Natural killer cell (primary cell): ENCODE data around the gene AP2B1. TPM values are rescaled to one million over a fixed set of nuclear protein-coding genes. Genes with fewer than 3 reads are reported as not detected.

Experiments used
- ATAC-seq, 3 donors: fragments of 150-1000 bp in 2 of 3; fragments of 200-7000 bp in 1 of 3; cut with Tn5 transposase; 1 replicate in 1 of 3; 2 replicates in 2 of 3; pipeline ENCODE4 v1.10.0; 2021; ENCODE audit warnings: mild to moderate bottlenecking in 2 of 3, moderate library complexity in 2 of 3
- DNase-seq, 2 donors: peaks; one replicate each; pipeline versions ENCODE4 v3.0.0 to v3.0.0-alpha.2; 2013 to 2021; ENCODE audit warnings: mixed read lengths in 1 of 2
- H3K27ac ChIP-seq: one replicate; pipeline ENCODE4 v1.5.1; 2013; ENCODE audit warnings: mild to moderate bottlenecking, low read length
- H3K27me3 ChIP-seq: one replicate; pipeline ENCODE4 v1.6.1; 2013; ENCODE audit warnings: low read length; ENCODE audit not compliant: control insufficient read depth, insufficient read depth
- H3K36me3 ChIP-seq: one replicate; pipeline ENCODE4 v1.6.1; 2013; ENCODE audit warnings: low read length; ENCODE audit not compliant: control insufficient read depth, insufficient read depth
- H3K4me1 ChIP-seq: one replicate; pipeline ENCODE4 v1.6.1; 2013; ENCODE audit warnings: low read length; ENCODE audit not compliant: control insufficient read depth, insufficient read depth
- H3K4me3 ChIP-seq: one replicate; pipeline ENCODE4 v1.5.1; 2013; ENCODE audit warnings: low read length
- H3K9me3 ChIP-seq: one replicate; pipeline ENCODE4 v1.6.1; 2013; ENCODE audit warnings: low read length; ENCODE audit not compliant: control insufficient read depth, insufficient read depth
- H3K27ac Mint-ChIP-seq, 2 donors: one replicate each; pipeline ENCODE4 v1.8.0; 2022; ENCODE audit warnings: mild to moderate bottlenecking in 2 of 2, mixed read lengths in 2 of 2, moderate library complexity in 1 of 2
- H3K27me3 Mint-ChIP-seq, 2 donors: one replicate each; pipeline ENCODE4 v1.8.0; 2022; ENCODE audit warnings: low read depth in 2 of 2, mixed read lengths in 2 of 2
- H3K36me3 Mint-ChIP-seq: one replicate; pipeline ENCODE4 v1.8.0; 2022; ENCODE audit warnings: mixed read lengths
- H3K4me1 Mint-ChIP-seq, 2 donors: one replicate each; pipeline ENCODE4 v1.8.0; 2022; ENCODE audit warnings: mixed read lengths in 2 of 2
- H3K4me3 Mint-ChIP-seq: one replicate; pipeline ENCODE4 v1.8.0; 2022; ENCODE audit warnings: mild to moderate bottlenecking, moderate library complexity, mixed read lengths
- H3K9me3 Mint-ChIP-seq, 2 donors: one replicate each; pipeline ENCODE4 v1.8.0; 2022; ENCODE audit warnings: mixed read lengths in 2 of 2
- WGBS: methylation state at CpG from one replicate; pipeline ENCODE4 v1.1.7; 2013; ENCODE audit warnings: missing lambda C conversion rate; ENCODE audit not compliant: insufficient coverage; 5-methylcytosine and 5-hydroxymethylcytosine counted together
- intact Hi-C: fragments of 100-400 bp; cut with micrococcal nuclease; formaldehyde crosslinking; loops from one replicate; pipeline ENCODE4 v1.14.2; 2022
- total RNA-seq, 4 donors: library from RNA; stranded (reverse); fragments of 120-200 nt in 1 of 4; gene quantifications; one replicate each; pipeline versions ENCODE4 v1.2.3 to v1.2.4, GENCODE V29; 2013 to 2022
- TF ChIP-seq, protein P1 (sequence below): fragments of 200-600 bp; IDR thresholded peaks from one replicate; pipeline ENCODE4 v1.8.0; 2022; ENCODE audit warnings: antibody characterized with exemption

AP2B1 gene
- total RNA-seq, 3 donors from 2014 or later (not counting 1 experiment from before 2014, with no cell fraction given): 111 to 148 (median 139) TPM

DNA sequence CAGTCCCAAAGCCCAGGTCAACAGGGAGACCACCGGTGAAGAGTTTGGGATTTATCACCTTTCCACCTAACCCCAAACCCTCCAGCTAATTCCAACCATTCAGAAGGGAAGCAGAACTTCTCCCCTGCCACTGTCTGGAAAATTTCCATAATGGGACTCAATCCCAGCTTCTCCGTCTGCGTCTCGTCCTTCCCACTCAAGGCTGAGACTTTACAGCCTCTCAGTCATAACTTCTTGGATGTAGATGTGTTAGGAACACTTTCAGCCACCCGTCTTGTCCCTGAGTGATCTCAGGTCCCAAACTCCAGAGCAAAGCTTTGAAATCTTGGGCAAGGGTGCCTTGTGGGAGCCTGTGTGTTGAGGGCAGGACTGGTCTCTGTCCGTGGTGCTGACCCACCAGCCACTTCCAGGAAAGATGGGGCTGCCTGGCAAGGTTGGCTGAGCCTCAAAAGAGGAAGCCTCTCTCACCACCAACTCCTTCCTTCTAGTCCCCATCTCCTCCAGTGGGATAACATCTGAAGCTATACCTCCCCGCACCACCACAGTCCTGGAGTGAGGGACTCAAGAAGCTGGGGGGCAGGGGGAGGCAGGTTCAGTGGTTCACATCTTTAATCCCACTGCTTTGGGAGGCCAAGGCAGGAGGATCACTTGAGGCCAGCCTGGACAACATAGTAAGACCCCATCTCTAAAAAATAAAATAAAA lies 156.7 kb downstream of the AP2B1 start:
- H3K36me3 ChIP-seq: no peaks in the 10 kb centered on the region
- peaks cover 12% of the 10 kb centered on the region for H3K4me1 ChIP-seq
- 62% methylated on average over 7 of the region's 7 CpGs for WGBS
- Mint-ChIP-seq H3K9me3 (no peaks in the 10 kb centered on the region), H3K27ac (no peak overlapping the region), H3K36me3 (no peaks in the 10 kb centered on the region), H3K4me3 (no peak overlapping the region), H3K27me3 (peaks cover 21 to 31% of the 10 kb centered on the region in 2 donors), H3K4me1 (peaks cover 0 to 5% of the 10 kb centered on the region in 2 donors)
- DNase-seq (peak in 1 of 2 donors; percentile 25), ATAC-seq (no peak)
- H3K4me3 ChIP-seq: no peak overlapping the region
- intact Hi-C loops: no loop called here
- H3K9me3 ChIP-seq: no peaks in the 10 kb centered on the region
- peaks cover 10% of the 10 kb centered on the region for H3K27me3 ChIP-seq
- H3K27ac ChIP-seq: no peak overlapping the region
- TF ChIP-seq, protein P1, sequence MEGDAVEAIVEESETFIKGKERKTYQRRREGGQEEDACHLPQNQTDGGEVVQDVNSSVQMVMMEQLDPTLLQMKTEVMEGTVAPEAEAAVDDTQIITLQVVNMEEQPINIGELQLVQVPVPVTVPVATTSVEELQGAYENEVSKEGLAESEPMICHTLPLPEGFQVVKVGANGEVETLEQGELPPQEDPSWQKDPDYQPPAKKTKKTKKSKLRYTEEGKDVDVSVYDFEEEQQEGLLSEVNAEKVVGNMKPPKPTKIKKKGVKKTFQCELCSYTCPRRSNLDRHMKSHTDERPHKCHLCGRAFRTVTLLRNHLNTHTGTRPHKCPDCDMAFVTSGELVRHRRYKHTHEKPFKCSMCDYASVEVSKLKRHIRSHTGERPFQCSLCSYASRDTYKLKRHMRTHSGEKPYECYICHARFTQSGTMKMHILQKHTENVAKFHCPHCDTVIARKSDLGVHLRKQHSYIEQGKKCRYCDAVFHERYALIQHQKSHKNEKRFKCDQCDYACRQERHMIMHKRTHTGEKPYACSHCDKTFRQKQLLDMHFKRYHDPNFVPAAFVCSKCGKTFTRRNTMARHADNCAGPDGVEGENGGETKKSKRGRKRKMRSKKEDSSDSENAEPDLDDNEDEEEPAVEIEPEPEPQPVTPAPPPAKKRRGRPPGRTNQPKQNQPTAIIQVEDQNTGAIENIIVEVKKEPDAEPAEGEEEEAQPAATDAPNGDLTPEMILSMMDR: no peak

DNA sequence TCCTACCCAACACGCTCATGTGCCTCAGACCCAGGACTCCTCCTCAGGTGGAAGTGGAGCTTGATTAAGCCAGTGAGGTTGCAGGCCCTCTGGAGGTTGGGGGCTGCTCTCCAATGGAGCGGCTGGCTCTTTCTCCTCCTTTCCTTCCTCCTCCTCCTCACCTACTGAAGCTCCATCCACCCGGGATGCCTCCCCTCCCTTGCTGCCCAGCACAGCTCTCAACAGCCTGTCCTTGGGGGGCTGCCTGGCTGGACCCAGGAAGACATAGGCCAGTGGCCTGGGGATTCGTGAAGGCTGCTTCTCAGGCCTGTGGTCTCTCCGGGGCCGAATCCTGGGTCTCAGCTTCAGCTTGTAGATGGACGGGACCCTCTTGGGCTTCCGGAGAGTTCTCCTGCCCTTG lies 157.7 kb downstream of the AP2B1 start:
- Histone ChIP-seq H3K36me3 (no peaks in the 10 kb centered on the region), H3K4me3 (no peak overlapping the region), H3K4me1 (peaks cover 12% of the 10 kb centered on the region), H3K27ac (no peak overlapping the region), H3K9me3 (no peaks in the 10 kb centered on the region), H3K27me3 (peaks cover 15% of the 10 kb centered on the region)
- H3K36me3 Mint-ChIP-seq: no peaks in the 10 kb centered on the region
- WGBS: 87% methylated on average over 8 of the region's 8 CpGs
- no peaks in the 10 kb centered on the region for H3K9me3 Mint-ChIP-seq
- no peak for ATAC-seq
- no peak for DNase-seq
- peaks cover 31 to 36% of the 10 kb centered on the region in 2 donors for H3K27me3 Mint-ChIP-seq
- H3K4me1 Mint-ChIP-seq: peaks cover 0 to 9% of the 10 kb centered on the region in 2 donors
- intact Hi-C loops: no loop called here
- H3K4me3 Mint-ChIP-seq: no peak overlapping the region
- TF ChIP-seq, protein P1: no peak
- H3K27ac Mint-ChIP-seq: no peak overlapping the region

DNA sequence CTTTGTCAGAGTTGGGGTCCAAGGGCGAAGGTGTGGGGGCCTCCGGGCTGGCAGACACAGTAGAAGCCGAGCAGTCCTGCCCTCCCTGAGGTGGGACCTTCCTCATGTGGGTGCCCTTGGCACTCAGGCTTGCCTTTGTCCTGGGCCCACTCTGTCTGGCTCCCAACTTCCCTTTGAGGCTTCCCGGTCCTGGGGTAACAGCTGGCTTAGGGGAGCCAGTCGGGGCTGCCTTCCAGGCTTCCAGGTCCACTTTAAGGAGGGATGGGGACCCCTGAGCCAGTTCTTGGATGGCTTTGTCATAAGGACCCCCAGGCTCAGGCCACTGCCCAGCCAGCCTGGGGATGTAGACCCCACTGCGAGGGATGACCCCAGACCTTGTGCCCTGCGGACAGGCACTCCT lies 158.1 kb downstream of the AP2B1 start:
- Histone ChIP-seq H3K36me3 (no peaks in the 10 kb centered on the region), H3K9me3 (no peaks in the 10 kb centered on the region), H3K27me3 (peaks cover 15% of the 10 kb centered on the region), H3K27ac (no peak overlapping the region), H3K4me3 (no peak overlapping the region), H3K4me1 (peaks cover 12% of the 10 kb centered on the region)
- no peak overlapping the region for H3K27ac Mint-ChIP-seq
- peaks cover 0 to 9% of the 10 kb centered on the region in 2 donors for H3K4me1 Mint-ChIP-seq
- peaks cover 33 to 39% of the 10 kb centered on the region in 2 donors for H3K27me3 Mint-ChIP-seq
- H3K9me3 Mint-ChIP-seq: no peaks in the 10 kb centered on the region
- H3K4me3 Mint-ChIP-seq: no peak overlapping the region
- DNase-seq (no peak), ATAC-seq (no peak)
- 89% methylated on average over 7 of the region's 7 CpGs for WGBS
- intact Hi-C loops: no loop called here
- TF ChIP-seq, protein P1: no peak
- no peaks in the 10 kb centered on the region for H3K36me3 Mint-ChIP-seq
